ENCODE data around the gene ITGB2.

The ITGB2 gene

GRCh38 chr21:44870748-44871495 lies 49.8 kb downstream of the ITGB2 start:
- DNase-seq (ENCODE audit: low read depth): no peak
- no peak for TF ChIP-seq CTCF (conservative IDR thresholded peaks at IDR 0.05; ENCODE audit: low read depth, low read length)
- peak overlapping the region; percentile 74 for H3K4me3 ChIP-seq (ENCODE audit: low read length)

GRCh38 chr21:44869781-44870747 lies 50.6 kb downstream of the ITGB2 start:
- peak; percentile 97 for DNase-seq (ENCODE audit: low read depth)
- H3K4me3 ChIP-seq (ENCODE audit: low read length): peak overlapping the region; percentile 4
- TF ChIP-seq CTCF (conservative IDR thresholded peaks at IDR 0.05; ENCODE audit: low read depth, low read length): no peak

- no peak for TF ChIP-seq CTCF (conservative IDR thresholded peaks at IDR 0.05; ENCODE audit: low read depth, low read length)
- no peak overlapping the region for H3K4me3 ChIP-seq (ENCODE audit: low read length)
- DNase-seq (ENCODE audit: low read depth): no peak
Measured at GRCh38 chr21:44868707-44869106, 52.0 kb downstream of the ITGB2 start.

GRCh38 chr21:44867999-44868700 lies 52.5 kb downstream of the ITGB2 start:
- TF ChIP-seq CTCF (conservative IDR thresholded peaks at IDR 0.05; ENCODE audit: low read depth, low read length): no peak
- no peak overlapping the region for H3K4me3 ChIP-seq (ENCODE audit: low read length)
- no peak for DNase-seq (ENCODE audit: low read depth)

- no peak for TF ChIP-seq CTCF (conservative IDR thresholded peaks at IDR 0.05; ENCODE audit: low read depth, low read length)
- DNase-seq (ENCODE audit: low read depth): no peak
- no peak overlapping the region for H3K4me3 ChIP-seq (ENCODE audit: low read length)
Measured at GRCh38 chr21:44867464-44867863, 53.2 kb downstream of the ITGB2 start.

GRCh38 chr21:44866780-44867179 lies 53.9 kb downstream of the ITGB2 start:
- TF ChIP-seq CTCF (conservative IDR thresholded peaks at IDR 0.05; ENCODE audit: low read depth, low read length): no peak
- no peak overlapping the region for H3K4me3 ChIP-seq (ENCODE audit: low read length)
- peak; percentile 33 for DNase-seq (ENCODE audit: low read depth)
